Testis (tissue), 3 donors: ENCODE results near the gene SLC47A2. TPM values are rescaled to one million over a fixed set of nuclear protein-coding genes. Genes with fewer than 3 reads are reported as not detected.

Experiments
- DNase-seq: peaks from one replicate; pipeline ENCODE4 v3.0.0-alpha.2; 2019
- H3K27ac ChIP-seq, 2 donors: fragments of 200-600 bp; sonication (generic); one replicate each; pipeline ENCODE4 v1.5.1; 2019
- H3K27me3 ChIP-seq: fragments of 200-600 bp; sonication (generic); one replicate; pipeline ENCODE4 v1.5.1; 2019
- H3K36me3 ChIP-seq: fragments of 200-600 bp; sonication (generic); one replicate; pipeline ENCODE4 v1.5.1; 2017; ENCODE audit warnings: low read depth; ENCODE audit errors: missing control alignments
- H3K4me1 ChIP-seq: fragments of 200-600 bp; sonication (generic); one replicate; pipeline ENCODE4 v1.5.1; 2019
- H3K4me3 ChIP-seq, 2 donors: fragments of 200-600 bp; sonication (generic); one replicate each; pipeline ENCODE4 v1.5.1; 2017 to 2019
- H3K9me3 ChIP-seq: fragments of 200-600 bp; sonication (generic); one replicate; pipeline ENCODE4 v1.5.1; 2017
- POLR2A ChIP-seq: fragments of 450-650 bp; IDR thresholded peaks from one replicate; pipeline ENCODE4 v1.6.1; 2017; ENCODE audit warnings: antibody characterized with exemption, mild to moderate bottlenecking, moderate library complexity
- WGBS, 2 donors: methylation state at CpG; one replicate each; pipeline ENCODE4 v1.1.5; 2018; 5-methylcytosine and 5-hydroxymethylcytosine counted together
- intact Hi-C: fragments of 100-400 bp; cut with DNase I; formaldehyde crosslinking; loops from one replicate; pipeline ENCODE4 v1.15.1; 2023; ENCODE audit warnings: low total_unique reads
- polyA plus RNA-seq: library from polyadenylated mRNA; stranded (reverse); fragments of 350-450 nt; fragmentation: Illumina TruSeq; extraction: RNeasy Lipid Tissue Mini Kit (QIAGEN cat#74804); gene quantifications from one replicate; pipeline ENCODE4 v1.2.3, GENCODE V29; 2014; ENCODE audit warnings: low read depth, low replicate concordance; ENCODE audit not compliant: insufficient read depth
- total RNA-seq, 2 donors: library from RNA; depleted of rRNA; stranded (reverse); fragments of >200 nt; gene quantifications; one replicate each; pipeline ENCODE4 v1.2.3, GENCODE V29; 2016
- TF ChIP-seq, protein P1 (sequence below), 3 experiments: fragments of 450-650 bp in 2 of 3; fragments of 200-600 bp in 1 of 3; sonication (generic) in 1 of 3; IDR thresholded peaks; one replicate each; pipeline ENCODE4 v1.5.1; 2016 to 2019; ENCODE audit warnings: antibody characterized with exemption in 3 of 3, mild to moderate bottlenecking in 2 of 3, moderate library complexity in 1 of 3

The SLC47A2 gene
- total and polyA plus RNA-seq, 3 donors from 2014 or later, result 0.16 to 1.1 (median 0.50) TPM

DNA sequence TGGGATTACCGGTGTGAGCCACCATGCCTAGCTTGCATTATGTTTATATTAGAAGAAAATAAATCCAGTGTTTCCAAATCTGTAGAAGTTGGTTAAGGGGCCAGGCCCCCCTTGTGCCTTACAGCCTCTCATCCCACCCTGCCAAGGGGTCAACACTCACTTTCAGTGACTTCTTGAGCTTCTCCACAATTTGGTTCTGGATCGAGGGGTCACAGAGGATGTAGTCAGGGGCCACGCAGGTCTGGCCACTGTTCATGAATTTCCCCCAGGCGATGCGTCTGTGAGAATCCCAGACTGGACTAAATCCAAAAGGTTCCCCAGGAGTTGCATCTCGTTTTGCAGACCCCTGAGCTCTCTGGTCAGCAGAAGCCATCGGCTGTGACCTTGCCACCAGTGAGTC, 24.5 kb upstream of the SLC47A2 start:
- intact Hi-C loops, result loop anchor here (5.0 kb wide), 1 partner anchor 224 kb away; no protein-coding TSS in a partner anchor
- no peak for TF ChIP-seq POLR2A
- TF ChIP-seq, protein P1, sequence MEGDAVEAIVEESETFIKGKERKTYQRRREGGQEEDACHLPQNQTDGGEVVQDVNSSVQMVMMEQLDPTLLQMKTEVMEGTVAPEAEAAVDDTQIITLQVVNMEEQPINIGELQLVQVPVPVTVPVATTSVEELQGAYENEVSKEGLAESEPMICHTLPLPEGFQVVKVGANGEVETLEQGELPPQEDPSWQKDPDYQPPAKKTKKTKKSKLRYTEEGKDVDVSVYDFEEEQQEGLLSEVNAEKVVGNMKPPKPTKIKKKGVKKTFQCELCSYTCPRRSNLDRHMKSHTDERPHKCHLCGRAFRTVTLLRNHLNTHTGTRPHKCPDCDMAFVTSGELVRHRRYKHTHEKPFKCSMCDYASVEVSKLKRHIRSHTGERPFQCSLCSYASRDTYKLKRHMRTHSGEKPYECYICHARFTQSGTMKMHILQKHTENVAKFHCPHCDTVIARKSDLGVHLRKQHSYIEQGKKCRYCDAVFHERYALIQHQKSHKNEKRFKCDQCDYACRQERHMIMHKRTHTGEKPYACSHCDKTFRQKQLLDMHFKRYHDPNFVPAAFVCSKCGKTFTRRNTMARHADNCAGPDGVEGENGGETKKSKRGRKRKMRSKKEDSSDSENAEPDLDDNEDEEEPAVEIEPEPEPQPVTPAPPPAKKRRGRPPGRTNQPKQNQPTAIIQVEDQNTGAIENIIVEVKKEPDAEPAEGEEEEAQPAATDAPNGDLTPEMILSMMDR (IDR thresholded peaks at IDR 0.05), result no peak
- 91 to 95% methylated on average over 7 of the region's 7 CpGs for WGBS, 2 donors
- Histone ChIP-seq H3K36me3 (no peaks in the 10 kb centered on the region), H3K4me3 (no peak overlapping the region), H3K27ac (no peak overlapping the region), H3K27me3 (no peaks in the 10 kb centered on the region), H3K4me1 (peaks cover 11% of the 10 kb centered on the region), H3K9me3 (no peaks in the 10 kb centered on the region)
- DNase-seq, result no peak

DNA sequence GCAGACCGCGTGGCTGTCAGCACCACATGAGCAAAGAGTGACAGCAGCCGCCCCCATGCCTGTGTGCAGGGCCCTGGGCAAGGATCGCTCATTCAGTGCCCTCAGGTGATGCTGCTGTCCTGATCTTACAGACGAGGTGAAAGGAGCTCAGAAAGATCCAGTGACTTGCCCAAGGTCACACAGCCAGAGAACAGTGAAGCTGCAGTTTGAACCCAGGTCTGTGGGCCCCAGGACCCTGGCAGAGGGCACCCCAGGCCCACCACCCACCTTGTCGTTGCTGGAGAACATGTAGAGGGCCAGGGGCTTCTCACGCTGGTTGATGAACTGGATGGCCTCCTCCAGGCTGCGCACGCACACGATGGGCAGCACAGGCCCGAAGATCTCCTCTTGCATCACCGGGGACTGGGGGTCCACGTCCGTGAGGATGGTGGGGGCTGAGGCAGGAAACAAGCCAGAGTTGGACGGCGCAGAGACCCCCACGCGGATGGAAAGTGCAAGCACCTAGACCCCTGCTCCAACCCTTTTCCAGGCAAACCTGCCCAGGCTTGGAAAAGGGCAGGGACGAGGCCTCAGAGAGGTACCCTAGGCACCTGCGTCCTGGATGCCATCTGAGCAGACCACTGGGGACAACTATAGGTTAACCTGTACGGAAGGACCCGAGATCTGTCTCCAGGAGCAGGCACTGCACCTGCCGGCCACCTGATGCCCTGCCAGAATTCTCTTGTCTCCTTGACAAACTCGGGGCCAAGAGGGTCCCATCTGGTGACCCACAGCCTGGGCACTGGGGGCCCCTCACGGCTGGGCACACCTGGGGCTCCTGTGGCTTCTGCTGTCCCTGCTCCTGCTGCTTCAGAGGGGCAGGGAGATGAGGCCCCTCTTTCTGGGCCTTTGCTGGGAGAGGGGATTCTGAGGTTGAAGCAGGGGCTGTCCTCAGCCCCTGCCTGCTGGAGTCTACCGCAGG, 23.1 kb upstream of the SLC47A2 start:
- no peak for TF ChIP-seq POLR2A
- TF ChIP-seq, protein P1 (IDR thresholded peaks at IDR 0.05), result no peak
- intact Hi-C loops, result loop anchor here (5.0 kb wide), 1 partner anchor 222 kb away; no protein-coding TSS in a partner anchor
- no peak overlapping the region for H3K4me3 ChIP-seq
- WGBS, 2 donors, result 89 to 94% methylated on average over 8 to 24 of the region's 26 CpGs
- H3K27me3 ChIP-seq, result no peaks in the 10 kb centered on the region
- H3K9me3 ChIP-seq, result no peaks in the 10 kb centered on the region
- H3K4me1 ChIP-seq, result peaks cover 11% of the 10 kb centered on the region
- H3K27ac ChIP-seq, result no peak overlapping the region
- no peak for DNase-seq
- no peaks in the 10 kb centered on the region for H3K36me3 ChIP-seq

DNA sequence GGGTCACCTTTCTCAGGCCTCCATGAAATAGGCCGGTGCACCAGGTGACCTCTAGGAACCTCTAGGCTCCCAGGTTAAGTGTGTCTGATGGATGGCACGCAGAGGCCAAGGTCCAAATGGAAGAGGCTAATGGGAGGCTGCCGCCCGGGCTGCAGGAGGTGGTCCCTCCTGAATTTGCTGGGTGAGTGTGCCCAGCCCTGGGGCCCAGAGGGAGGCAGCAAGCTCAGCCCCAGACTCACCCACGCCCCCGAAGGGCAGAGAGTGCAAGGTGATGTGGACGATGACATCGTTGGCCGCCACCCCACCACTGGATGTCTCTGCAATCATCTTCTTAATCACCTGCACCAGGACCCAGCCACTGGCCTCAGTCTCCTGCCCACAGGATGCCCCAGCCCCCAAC, 22.4 kb upstream of the SLC47A2 start:
- Histone ChIP-seq H3K27ac (no peak overlapping the region), H3K4me3 (no peak overlapping the region), H3K36me3 (no peaks in the 10 kb centered on the region), H3K9me3 (no peaks in the 10 kb centered on the region), H3K27me3 (no peaks in the 10 kb centered on the region), H3K4me1 (peaks cover 11% of the 10 kb centered on the region)
- intact Hi-C loops, result no loop called here
- no peak for TF ChIP-seq POLR2A
- TF ChIP-seq, protein P1 (IDR thresholded peaks at IDR 0.05), result no peak
- DNase-seq, result no peak
- WGBS, 2 donors, result 93% methylated on average over 7 to 9 of the region's 9 CpGs

DNA sequence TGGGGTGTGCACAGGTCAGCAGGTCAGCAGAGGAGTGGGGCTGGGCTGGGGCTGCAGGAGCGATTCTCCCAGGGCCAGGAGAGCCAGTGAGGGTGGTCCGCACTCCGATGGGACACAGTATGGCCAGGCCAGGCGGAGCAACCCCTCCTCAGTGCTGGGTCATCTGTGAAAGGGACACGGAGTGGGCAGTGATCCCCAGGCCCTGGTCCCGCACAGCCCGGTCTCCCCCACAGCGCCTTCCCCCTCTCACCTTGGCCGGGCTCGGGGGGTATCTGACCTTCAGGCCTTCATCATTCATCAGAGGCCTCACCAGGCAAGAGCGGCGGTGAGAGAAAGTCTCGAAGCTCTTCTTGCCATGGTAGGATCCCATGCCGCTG, 21.7 kb upstream of the SLC47A2 start:
- WGBS, 2 donors, result 91% methylated on average over 14 of the region's 14 CpGs; no CpG with 5 or more reads in 1 of the 2 donors
- Histone ChIP-seq H3K36me3 (no peaks in the 10 kb centered on the region), H3K4me3 (no peak overlapping the region), H3K27ac (no peak overlapping the region), H3K9me3 (no peaks in the 10 kb centered on the region), H3K27me3 (no peaks in the 10 kb centered on the region), H3K4me1 (peaks cover 11% of the 10 kb centered on the region)
- DNase-seq, result no peak
- intact Hi-C loops, result no loop called here
- no peak for TF ChIP-seq POLR2A
- TF ChIP-seq, protein P1 (IDR thresholded peaks at IDR 0.05), result no peak
